ENCODE results near the gene PDZD2.
"Not testable (repeated sequence)": the region's sequence is repeated elsewhere in the genome, so short reads cannot be mapped to it uniquely, and the experiment has no call there.

Gene PDZD2

DNA sequence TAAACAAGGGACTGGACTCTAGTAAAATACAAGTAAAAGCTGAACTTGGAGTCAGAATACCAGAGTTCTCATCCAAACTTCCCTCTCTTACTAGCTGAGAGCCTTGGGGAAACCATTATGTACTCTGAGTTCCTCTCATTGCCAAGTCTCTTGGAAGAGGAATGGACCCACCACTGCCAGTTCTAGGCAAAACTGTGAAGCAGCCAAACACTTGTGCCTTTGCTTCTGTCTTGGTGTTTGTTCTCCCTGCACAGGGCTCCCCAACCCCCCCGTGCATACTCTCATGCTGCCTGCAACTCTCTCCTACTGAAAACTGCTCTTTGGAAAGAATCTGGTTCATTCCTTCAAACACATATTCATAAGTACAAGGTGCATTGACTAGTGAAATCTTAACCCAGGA, 102.6 kb downstream of the PDZD2 start:
- DNase-seq: no peak

DNA sequence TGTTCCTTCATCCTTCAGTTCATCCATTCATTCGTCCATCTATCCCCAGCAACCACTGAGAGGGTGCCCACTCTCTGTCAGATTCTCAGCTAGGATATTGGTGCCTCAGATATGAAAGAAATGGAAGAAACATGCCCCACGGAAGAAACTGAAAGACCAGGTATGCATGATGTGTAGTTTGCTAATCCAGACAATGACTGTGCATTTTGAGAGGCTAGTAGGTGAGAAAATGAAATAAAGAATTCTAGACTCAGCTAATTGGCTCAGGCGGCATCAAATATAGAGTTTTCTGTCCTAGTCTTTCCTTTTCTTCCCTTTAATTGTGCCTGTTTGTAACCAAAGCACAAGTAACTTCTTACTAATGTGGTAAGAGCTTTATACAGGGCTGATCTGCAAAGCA, 104.7 kb downstream of the PDZD2 start:
- no peak for DNase-seq

DNA sequence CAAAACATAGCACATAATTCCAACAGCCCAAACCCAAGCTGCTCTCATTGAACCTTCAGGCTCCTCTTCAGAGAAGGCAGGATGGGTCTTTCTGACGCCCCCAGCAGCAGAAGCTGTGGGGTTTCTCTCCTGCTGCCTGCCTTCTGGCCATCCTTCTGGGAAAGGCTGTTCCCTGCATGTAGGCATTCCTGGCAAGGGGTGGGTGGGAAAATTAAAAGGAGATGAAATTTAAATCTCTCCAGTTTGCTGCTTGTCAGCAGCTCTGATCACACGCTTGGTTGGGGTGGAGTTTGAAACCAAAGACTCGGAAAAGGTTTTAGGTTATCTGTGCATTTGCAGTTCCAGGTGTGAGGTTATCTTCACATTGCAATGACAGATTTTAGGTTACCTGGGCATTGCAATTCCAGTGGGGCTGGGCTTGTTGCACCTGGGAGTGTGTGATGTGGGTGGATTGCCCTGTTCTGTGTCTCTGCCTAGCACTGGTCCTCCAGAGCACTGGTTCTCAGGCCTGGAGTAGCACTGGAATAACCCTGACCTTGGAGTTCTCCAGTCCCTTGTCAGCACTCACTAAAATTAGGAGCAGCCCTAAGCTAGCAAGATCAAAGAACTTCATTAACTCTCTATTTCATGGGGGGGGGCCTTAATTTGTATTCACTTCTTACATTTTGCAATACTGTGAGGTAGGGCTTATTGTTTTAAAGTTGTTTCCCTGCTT, 109.7 kb downstream of the PDZD2 start:
- DNase-seq: no peak

DNA sequence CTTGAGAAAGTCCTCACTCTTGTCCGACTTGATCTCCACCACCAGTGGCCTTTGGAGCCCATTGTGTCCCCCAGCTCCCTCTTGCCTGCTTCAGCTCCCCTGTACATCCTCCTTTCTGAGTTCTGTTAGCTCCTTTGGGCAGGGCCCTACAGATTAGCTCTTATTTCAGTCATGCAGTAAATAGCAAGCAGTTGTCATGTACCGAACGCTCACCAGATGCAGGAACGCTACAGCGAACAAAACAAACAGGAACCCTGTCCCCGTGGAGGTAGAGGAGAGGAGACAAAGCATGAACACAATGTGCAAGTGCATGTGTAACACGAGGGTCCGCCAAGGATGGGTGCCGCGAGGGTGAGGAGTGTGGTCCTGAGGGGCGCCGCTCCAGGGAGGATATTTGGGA, 111.3 kb downstream of the PDZD2 start:
- DNase-seq: no peak

DNA sequence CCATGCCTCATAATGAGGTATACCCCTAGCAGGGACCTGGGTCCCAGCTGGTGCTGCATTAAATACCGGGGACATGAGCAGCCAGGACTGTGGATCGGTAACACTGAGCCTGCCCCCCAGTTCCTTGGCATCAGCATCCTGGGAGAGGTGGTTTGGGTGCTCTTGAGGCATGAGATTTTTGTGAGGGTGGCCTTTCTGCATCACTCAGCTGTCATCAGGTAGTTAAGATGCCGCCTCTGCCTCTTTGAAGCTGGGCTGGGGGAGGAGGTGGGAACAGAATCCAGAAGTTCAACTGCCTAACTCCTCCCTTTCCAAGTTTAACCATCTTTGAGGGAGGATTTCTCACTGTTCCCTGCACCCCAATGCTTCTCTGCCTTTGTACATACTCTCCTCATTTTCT, 112.7 kb downstream of the PDZD2 start:
- no peak for DNase-seq

DNA sequence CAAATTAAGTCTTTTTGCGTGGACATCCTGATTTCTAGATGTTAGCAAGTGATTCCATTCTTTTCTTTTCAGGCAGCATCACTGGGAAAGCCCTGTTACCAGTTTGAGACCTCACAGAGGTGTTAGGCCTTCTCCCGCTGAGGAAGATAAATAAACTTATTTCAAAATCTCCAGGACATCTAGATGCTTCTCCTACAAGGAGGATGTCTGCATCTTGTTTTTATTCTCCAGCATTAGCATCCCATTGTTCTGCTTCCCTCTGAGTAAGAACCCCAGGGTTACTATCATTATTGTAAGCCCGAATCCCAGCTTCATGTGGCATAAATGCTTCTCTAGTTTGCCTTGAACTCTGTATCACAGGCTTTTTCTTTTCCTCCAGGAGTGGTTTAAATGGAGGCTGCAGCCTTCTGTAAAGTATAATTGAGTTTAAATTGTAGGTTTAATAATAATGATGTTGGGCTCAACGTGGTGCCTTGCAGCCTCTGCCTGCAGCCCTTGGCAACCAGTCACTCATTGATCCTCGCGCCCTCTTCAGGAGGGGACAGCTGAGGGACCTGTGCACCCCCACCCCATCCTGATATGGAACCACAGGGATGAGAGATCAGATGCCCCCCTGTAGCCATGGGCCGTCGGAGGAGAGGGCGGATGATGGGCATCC, 114.9 kb downstream of the PDZD2 start:
- no peak for DNase-seq

DNA sequence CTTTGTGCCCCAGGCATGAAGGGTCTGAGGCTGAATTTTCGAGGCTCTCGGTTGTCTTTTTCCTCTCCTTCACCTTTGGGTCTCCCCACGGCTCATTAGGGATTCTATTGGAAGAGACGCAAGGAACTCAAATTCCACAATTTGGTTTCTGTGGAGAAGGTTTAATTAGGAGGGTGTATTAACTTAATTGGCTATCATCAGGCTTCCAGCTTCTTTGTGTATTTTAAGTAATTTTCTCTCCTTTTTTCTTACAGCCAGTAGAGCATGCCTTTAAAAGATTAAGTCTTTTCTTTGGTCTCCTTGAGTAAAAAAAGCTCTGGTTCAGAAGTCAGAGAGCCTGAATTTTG, 115.4 kb downstream of the PDZD2 start:
- DNase-seq: no peak

DNA sequence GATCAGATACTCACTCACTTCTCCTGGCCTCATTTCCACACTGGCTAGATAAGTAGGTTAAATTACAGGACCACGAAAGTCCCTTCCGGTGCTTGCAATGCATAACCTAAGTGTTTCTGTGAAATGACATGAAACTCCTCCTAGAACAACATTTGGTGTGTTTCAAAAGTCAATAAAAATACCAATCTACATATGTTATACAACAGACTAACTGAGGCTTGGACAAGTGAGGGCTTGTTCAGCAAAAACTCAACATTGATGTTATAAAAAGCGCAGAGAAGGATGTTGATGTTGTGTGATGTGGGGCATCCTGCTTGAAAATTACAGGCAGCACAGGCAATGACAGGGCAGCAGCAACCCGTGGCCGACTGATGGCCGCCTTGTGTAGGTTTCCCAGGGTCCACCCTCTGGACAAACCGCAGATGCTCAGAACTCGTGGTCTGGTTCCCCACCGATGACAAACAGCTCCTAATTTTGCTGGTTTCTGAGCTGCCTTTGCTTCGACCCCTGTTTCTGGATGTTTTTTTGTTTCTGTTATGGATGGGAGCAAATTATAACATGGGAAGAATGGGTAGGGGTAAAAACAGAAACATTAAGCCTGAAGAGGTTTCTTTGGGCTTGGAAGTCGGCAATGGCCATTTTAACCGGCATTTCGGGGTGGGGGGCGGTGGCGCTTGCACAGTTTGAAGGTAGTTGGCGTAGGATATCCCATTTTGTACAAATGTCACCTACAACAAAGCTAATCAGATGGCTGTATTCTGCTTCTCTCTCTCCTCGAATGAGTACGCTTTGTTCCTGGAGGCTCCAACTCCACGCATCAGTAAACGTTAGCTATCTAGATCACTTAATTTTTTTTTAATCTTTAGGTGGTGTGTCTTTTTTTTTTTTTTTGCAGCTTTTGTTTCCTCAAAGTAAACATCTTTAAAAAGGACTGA, 116.1 kb downstream of the PDZD2 start:
- DNase-seq: no peak

DNA sequence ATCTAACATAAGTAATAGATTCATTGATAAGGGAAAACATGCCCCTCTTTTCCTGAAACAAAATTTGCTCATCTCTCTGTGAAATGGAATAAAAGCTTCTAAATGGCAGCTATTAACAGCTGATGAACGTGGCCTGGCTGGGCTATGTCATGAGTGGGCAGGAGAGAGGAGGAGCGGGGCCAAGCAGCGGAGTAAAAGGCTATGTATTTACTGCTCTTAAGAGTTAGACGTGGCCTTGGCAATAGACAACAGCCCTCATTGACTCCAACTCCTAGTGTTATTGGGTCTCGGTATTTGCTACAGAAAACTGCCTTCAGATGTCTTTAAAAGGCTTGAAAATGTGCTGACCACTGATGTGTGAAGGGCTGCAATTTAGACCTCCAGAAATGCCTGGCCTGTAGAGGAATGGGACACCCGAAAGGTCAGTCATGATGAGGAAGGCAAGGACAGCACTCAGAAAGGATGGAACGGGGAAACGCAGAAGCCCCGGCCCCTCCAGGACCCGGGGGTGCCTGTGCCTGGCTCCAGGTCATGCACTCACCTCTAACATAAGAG, 116.8 kb downstream of the PDZD2 start:
- no peak for DNase-seq

DNA sequence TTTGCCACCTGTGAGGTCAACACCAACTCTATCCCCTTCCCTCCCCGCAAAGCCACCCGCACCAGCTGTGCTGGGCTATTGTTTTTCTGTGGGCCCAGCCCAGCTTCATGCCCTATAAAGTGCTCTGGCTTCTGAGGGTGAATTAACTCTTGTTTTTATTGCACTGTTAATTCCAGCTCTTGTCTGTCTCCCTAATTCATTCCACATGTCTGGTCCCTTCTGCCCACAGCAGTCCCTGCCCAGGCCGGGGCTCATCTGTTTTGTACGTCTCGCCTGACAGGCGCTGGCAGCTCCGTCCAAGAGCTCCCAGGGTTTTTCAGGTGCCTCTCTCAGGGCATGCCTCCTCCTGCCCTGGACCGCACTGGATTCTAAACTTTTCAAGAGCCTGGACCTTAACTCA, 118.9 kb downstream of the PDZD2 start:
- DNase-seq: no peak

DNA sequence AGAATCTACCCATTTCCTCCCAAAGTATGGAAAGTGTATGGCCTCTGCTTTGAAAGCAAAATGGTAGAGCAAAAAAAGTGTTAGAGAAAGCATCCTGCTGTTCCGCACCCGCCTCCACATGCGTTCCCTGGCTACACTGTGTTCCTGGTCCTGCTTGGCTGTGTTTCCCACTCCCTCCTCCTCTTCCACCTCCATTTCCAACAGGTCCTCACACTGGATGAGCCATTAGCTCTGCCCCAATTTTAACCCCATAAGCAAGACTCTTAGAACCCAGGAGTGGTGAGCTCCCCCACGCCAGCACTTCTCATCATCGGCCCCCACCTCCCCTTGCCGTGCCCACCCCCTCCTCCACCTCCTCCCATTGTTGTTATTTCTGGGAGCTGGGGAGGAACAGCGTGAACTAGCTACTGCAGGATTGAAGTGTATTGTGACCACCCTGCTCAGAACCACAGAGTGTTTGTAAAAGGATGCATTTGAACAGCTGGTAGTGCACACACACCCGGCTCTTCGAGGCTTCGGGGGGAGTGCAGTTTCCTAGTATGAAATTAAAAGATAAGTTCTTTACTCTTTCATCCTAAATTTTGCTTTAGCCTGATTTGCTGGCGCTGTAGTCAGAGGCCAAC, 120.0 kb downstream of the PDZD2 start:
- no peak for DNase-seq

DNA sequence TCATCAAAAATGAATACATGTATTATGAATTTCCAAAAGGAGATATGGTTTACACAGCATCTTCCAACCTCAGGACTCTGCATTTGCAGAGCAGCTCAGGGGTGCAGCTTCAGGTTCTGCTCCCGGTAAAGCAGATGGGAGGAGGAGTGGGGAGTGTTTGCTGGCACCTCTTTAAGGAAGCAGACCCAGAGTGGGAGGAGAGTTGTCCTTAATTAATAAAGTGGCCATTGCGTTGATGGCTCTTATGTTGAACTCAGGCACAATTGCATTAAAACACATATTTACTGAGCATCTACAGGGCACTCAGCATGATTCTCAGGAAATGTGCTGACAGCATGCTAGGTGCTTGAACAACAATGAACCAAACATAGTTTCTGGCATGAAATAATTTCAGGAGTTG, 121.0 kb downstream of the PDZD2 start:
- DNase-seq: no peak

DNA sequence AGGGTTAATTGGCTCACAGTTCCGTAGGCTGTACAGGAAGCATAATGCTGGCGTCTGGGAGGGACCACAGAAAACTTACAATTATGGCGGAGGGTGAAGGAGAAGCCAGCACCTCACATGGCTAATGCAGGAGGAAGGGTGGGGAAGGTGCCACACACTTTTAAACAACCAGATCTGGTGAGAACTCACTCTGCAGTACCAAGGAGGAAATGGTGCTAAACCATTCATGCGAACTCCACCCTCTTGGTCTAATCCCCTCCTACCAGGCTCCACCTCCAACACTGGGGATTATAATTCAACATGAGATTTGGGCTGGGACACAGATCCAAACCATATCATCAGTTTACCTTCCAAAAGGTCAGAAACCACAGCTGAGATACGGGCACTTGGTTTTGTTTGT, 122.9 kb downstream of the PDZD2 start:
- no peak for DNase-seq

DNA sequence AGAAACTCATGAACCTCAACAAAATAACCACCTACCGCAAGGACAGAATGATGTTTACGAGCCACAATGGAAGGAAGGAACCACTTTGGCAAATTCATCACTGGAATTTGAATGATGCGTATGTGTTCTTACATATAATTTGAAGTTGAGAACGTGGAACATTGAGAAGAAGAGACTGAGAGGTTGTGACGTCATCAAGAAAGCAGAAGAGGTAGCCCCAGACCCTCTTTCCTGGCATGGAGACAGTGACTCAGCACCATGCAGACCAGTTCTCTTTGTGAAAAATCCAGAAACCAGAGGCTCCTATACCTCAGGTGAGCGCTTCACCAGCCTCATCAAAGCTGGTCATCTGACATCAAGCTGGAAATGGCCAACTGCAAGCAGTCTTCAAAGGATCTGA, 124.5 kb downstream of the PDZD2 start:
- no peak for DNase-seq

DNA sequence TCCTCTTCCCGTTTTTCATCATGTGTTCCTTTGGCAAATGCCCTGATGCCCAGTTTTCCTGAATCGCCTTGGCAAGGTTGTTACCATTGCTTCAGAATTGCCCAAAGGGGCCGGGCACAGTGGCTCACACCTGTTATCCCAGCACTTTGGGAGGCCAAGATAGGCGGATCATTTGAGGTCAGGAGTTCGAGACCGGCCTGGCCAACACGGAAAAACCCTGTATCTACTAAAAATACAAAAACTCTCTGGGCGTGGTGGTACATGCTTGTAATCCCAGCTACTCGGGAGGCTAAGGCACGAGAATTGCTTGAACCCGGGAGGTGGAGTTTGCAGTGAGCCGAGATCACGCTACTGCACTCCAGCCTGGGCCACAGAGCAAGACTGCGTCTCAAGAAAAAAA, 125.8 kb downstream of the PDZD2 start:
- DNase-seq: not testable (repeated sequence)

DNA sequence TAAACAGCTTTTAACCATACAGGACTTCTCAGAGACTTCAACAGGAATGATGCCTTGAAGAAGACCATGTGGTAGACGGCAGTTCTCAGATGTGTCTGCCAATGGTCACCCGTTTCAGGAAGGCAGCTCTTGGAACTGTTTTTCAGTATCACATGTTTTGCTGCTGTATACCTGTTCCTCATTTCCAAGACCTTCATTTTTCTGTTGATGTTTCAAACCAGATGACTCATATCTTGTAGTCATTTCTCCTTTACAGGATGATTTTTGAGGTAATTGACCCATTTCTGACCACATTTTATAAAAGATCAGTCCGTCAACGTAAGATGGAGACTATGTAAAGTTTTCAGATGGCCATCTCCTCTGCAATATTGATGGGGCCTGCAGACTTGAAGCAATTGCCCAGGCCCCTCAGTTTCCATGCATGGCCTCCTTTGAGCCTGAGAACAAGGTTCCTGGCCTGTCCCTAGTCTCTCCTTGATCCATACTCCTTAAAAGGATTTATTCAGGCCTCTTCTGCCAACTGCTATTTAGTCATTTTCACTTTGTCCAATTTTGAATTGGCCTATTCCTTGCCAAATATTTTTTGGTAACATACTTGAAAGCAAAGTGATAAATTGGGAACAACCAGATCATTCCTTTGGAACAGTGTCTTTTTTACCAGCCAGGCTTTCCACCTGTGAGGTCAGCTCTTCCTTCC, 128.6 kb downstream of the PDZD2 start:
- DNase-seq: no peak

DNA sequence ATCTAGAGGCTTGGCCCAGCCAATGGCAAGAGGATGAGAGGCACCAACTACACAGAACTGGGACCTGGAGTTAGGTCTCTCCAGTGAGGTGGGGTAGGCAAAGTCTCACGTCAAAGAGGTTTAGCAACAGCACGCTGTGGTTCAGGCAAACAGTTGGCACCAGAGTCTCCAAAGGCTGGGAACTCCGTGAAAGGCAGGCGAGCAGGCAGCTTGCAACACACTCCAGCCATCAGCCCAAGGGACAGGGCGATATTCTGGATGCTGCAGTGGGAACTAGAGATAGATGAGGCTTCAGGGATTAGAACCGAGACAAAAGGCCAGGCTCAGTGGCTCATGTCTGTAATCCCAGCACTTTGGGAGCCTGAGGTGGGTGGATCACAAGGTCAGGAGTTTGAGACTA, 129.1 kb downstream of the PDZD2 start:
- DNase-seq: no peak

DNA sequence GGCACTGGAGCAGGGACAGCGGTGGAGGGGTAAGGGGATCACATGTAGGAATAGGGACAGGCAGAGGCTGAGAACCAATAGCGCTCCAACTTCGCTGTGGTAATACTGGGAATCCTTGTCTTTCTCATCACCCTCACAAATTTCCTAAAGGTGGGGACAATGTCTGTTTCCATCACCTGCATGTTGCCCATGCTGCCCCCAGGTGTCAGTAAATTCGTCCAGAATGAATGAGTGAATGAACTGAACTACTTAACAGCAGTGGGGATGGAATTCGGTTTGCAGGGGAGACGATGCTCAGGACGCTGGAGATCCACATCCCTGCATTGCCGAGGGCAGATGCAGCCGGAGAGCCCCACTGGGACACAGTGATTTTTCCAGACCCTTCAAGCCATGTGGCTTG, 129.9 kb downstream of the PDZD2 start:
- DNase-seq: no peak

DNA sequence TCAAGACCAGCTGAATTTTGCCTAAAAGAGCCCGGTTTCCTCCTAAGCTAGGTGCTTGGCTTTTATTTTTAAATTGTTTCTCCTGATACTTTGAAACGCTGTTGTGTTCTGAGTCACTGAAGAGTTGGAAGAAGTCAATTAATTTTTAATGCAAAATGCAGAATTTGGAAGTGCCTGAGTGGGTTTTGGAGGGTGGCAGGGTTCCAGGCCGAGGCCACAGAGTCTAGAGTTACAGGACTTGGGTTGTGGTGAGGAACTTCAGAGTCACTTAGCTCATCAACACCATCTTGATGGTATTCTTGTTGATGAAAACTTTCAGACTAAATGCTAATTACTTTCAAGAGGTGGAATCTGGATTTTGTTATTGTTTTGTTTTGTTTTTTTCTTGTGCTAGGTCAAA, 130.6 kb downstream of the PDZD2 start:
- no peak for DNase-seq

DNA sequence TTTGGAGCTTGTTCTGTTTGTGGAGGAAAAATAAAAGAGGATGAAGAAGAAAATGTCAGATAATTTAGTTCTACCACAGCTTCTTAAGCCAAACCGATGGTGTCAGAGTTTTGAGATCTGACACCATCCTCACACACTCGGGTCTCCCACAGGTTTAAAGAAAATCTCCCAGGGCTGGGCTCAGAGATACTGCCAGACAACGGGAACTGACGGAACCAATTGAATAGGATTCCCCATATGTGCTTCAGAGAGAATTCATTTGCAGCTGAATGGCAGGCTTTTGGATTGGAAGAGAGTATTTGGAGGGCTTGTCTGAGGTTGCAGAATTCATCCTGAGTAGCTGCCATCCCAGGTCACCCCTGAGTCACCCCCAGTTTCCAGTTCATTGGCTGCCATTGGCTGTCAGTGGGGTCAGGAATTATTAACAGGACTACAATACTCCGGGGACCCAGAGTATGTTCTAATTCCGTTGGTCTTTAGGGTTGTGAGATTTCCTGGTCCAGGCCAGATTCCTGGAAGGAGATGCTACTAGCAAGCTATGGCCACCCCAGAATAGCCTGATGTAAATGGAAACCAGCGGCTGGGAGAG, 131.3 kb downstream of the PDZD2 start:
- DNase-seq: no peak

DNA sequence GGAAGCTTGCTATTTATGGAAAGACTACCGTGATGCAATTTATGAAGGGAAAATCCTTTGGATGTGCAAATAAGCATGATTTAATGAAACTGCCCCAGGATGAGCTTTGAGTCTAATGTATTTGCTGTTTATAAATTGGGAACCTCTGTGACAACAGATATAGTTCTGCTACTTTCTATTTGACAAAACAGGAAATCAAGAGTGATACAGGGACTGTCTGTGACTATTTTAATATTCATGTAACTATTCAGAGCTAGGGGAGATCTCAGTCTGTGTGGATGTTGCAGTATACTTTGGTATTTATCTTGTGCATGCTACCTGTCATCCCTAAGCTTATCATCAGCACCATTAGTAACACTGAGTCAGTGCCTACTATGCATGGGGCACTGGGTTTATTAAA, 132.1 kb downstream of the PDZD2 start:
- no peak for DNase-seq

DNA sequence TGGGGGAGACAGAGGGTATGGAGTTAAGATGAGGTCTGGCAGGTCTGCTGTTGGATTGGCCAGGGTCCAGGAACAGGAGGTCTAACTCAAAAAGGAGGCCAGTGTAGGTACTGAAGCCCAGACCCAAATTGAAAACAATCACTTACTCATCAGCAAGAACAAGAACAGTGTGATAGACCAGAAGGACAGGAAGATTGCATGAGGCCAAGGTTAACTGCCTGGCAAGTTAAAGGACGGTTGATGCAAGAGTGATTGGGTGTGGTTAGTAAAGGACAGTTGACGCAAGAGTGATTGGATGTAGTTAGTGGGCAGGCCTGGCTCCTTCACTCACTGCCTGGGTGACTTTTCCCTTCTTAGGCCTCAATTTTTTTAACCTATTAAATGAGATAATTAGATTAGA, 132.6 kb downstream of the PDZD2 start:
- no peak for DNase-seq
